Gastroesophageal sphincter (tissue), 4 donors: ENCODE measurements around the gene CACNG4. TPM values are rescaled to one million over a fixed set of nuclear protein-coding genes. Genes with fewer than 3 reads are reported as not detected.

Experiments
- ATAC-seq: fragments of 150-250 bp; one replicate; pipeline ENCODE4 v1.9.1; 2016; ENCODE audit warnings: mild to moderate bottlenecking, moderate library complexity
- H3K27ac ChIP-seq, 4 donors: fragments of 200-600 bp; sonication (generic) in 3 of 4; 1 replicate in 3 of 4; 2 replicates in 1 of 4; pipeline ENCODE4 v1.5.1; 2016 to 2019
- H3K27me3 ChIP-seq: fragments of 200-600 bp; sonication (generic); one replicate; pipeline ENCODE4 v1.5.1; 2019
- H3K36me3 ChIP-seq, 2 donors: fragments of 200-600 bp; sonication (generic); one replicate each; pipeline ENCODE4 v1.5.1; 2019; ENCODE audit warnings: control low read depth in 1 of 2
- H3K4me1 ChIP-seq, 3 donors: fragments of 200-600 bp; sonication (generic); 1 replicate in 2 of 3; 2 replicates in 1 of 3; pipeline ENCODE4 v1.5.1; 2016 to 2019; ENCODE audit warnings: control low read depth in 2 of 3
- H3K4me3 ChIP-seq, 2 donors: fragments of 200-600 bp; sonication (generic); one replicate each; pipeline ENCODE4 v1.5.1; 2019; ENCODE audit warnings: mild to moderate bottlenecking in 1 of 2, moderate library complexity in 1 of 2
- H3K9me3 ChIP-seq, 3 donors: fragments of 200-600 bp; sonication (generic); one replicate each; pipeline ENCODE4 v1.5.1; 2017 to 2019; ENCODE audit warnings: control low read depth in 2 of 3
- CTCF ChIP-seq, 4 experiments: fragments of 200-600 bp in 2 of 4; fragments of 450-650 bp in 2 of 4; sonication (generic) in 1 of 4; IDR thresholded peaks; one replicate each; pipeline ENCODE4 v1.5.1; 2017 to 2019; ENCODE audit warnings: antibody characterized with exemption in 4 of 4, mild to moderate bottlenecking in 2 of 4, moderate library complexity in 2 of 4
- EP300 ChIP-seq: sonication (generic); formaldehyde crosslinking; IDR thresholded peaks from one replicate; pipeline ENCODE4 v1.6.1; 2017; ENCODE audit warnings: antibody characterized with exemption, mild to moderate bottlenecking
- POLR2A ChIP-seq, 2 donors: fragments of 450-650 bp; IDR thresholded peaks; one replicate each; pipeline ENCODE4 v1.6.1; 2017; ENCODE audit warnings: antibody characterized with exemption in 2 of 2, mild to moderate bottlenecking in 2 of 2, moderate library complexity in 1 of 2
- POLR2AphosphoS5 ChIP-seq: sonication (generic); formaldehyde crosslinking; IDR thresholded peaks from one replicate; pipeline ENCODE4 v1.6.1; 2017; ENCODE audit warnings: antibody characterized with exemption
- WGBS, 2 donors: methylation state at CpG; one replicate each; pipeline ENCODE4 v1.1.5; 2018; ENCODE audit warnings: low coverage in 1 of 2; 5-methylcytosine and 5-hydroxymethylcytosine counted together
- total RNA-seq, 4 donors: library from RNA; depleted of rRNA; stranded (reverse); fragments of >200 nt; gene quantifications; one replicate each; pipeline ENCODE4 v1.1.0, GENCODE V29; 2016

Gene CACNG4
- total RNA-seq, 4 donors from 2014 or later, result 0.13 to 13.5 (median 2.1) TPM; not detected in 1

GRCh38 chr17:66994930-66995535 is 30.5 kb downstream of the CACNG4 start:
- no peak for ATAC-seq
- no peaks in the 10 kb centered on the region for H3K9me3 ChIP-seq
- H3K27me3 ChIP-seq, result peaks cover 2% of the 10 kb centered on the region
- no peak for TF ChIP-seq CTCF (IDR thresholded peaks at IDR 0.05)
- TF ChIP-seq EP300, result no peak
- no peak for TF ChIP-seq POLR2AphosphoS5
- no peak for TF ChIP-seq POLR2A (IDR thresholded peaks at IDR 0.05)
- no peaks in the 10 kb centered on the region for H3K36me3 ChIP-seq
- WGBS, 2 donors, result 68 to 88% methylated on average over 8 to 12 of the region's 12 CpGs
- no peaks in the 10 kb centered on the region for H3K4me1 ChIP-seq
- no peak overlapping the region for H3K4me3 ChIP-seq
- H3K27ac ChIP-seq, result no peak overlapping the region

DNA sequence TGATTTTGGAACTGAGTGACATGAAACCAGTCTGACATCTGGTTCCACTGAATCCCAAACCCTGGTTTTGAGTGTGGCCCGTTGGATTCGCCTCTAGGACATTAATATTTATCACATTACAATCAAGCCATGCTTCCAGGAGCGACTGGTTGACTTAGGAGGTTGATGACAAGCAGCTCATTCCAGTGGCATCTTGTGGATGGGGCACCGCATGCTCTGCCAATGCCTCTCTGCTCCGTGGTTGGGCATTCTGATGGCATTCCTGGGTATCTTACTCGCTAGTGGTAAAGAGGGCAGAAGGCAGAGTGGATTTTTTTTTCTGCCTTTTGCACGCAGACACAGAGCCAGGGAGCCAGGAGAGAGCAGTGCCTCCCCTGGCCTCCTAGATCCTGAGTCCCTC is 31.4 kb downstream of the CACNG4 start:
- no peak overlapping the region for H3K4me3 ChIP-seq
- TF ChIP-seq POLR2A (IDR thresholded peaks at IDR 0.05) (no peak), POLR2AphosphoS5 (no peak), CTCF (IDR thresholded peaks at IDR 0.05) (no peak), EP300 (no peak)
- no peaks in the 10 kb centered on the region for H3K4me1 ChIP-seq
- no peak overlapping the region for H3K27ac ChIP-seq
- no peaks in the 10 kb centered on the region for H3K27me3 ChIP-seq
- WGBS, 2 donors, result 81 to 100% methylated on average over 4 to 6 of the region's 7 CpGs
- H3K36me3 ChIP-seq, result no peaks in the 10 kb centered on the region
- H3K9me3 ChIP-seq, result no peaks in the 10 kb centered on the region
- no peak for ATAC-seq

- 95 to 100% methylated on average over 1 to 5 of the region's 5 CpGs for WGBS, 2 donors
Observed at GRCh38 chr17:66996926-66997325, 32.4 kb downstream of the CACNG4 start.

DNA sequence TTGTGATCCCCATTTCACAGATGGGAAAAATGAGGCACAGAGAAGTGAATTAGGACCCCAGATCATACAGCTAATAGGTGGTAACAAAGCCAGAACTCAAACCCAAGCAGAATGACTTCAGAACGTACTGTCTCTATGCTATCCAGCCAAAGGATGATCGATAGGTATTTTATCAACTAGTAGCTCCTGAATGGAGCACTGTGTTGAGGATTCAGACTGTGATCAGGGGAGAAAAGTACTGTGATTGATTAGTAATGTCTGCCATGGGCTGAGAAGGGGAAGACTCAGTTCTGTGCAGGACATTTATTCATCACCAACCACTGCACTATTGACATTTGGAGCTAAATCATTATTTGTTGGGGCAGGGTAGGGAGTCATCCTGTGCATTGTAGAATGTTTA is 38.7 kb downstream of the CACNG4 start:
- no peaks in the 10 kb centered on the region for H3K27me3 ChIP-seq
- H3K9me3 ChIP-seq, result peaks cover 0 to 15% (median 0%) of the 10 kb centered on the region in 3 donors
- no peak overlapping the region for H3K4me3 ChIP-seq
- WGBS, 2 donors, result 78 to 88% methylated on average over 2 of the region's 2 CpGs
- TF ChIP-seq EP300 (no peak), CTCF (IDR thresholded peaks at IDR 0.05) (no peak), POLR2AphosphoS5 (no peak), POLR2A (IDR thresholded peaks at IDR 0.05) (no peak)
- no peaks in the 10 kb centered on the region for H3K4me1 ChIP-seq
- no peak overlapping the region for H3K27ac ChIP-seq
- ATAC-seq, result no peak
- H3K36me3 ChIP-seq, result no peaks in the 10 kb centered on the region

More at GRCh38 chr17:66996926-66997325, 32.4 kb downstream of the CACNG4 start:
- no peaks in the 10 kb centered on the region for H3K4me1 ChIP-seq
- H3K27me3 ChIP-seq, result no peaks in the 10 kb centered on the region
- no peak overlapping the region for H3K4me3 ChIP-seq
- no peak overlapping the region for H3K27ac ChIP-seq
- no peak for TF ChIP-seq EP300
- no peak for TF ChIP-seq POLR2AphosphoS5
- no peak for TF ChIP-seq CTCF (IDR thresholded peaks at IDR 0.05)
- no peak for TF ChIP-seq POLR2A (IDR thresholded peaks at IDR 0.05)
- H3K36me3 ChIP-seq, result no peaks in the 10 kb centered on the region
- no peaks in the 10 kb centered on the region for H3K9me3 ChIP-seq
- ATAC-seq, result no peak

- 50 to 78% methylated on average over 5 to 8 of the region's 11 CpGs for WGBS, 2 donors
- Histone ChIP-seq H3K9me3 (peaks cover 0 to 20% (median 0%) of the 10 kb centered on the region in 3 donors), H3K27me3 (no peaks in the 10 kb centered on the region), H3K4me3 (no peak overlapping the region), H3K36me3 (no peaks in the 10 kb centered on the region), H3K4me1 (no peaks in the 10 kb centered on the region), H3K27ac (no peak overlapping the region)
- no peak for ATAC-seq
- TF ChIP-seq POLR2AphosphoS5, result no peak
- TF ChIP-seq CTCF (IDR thresholded peaks at IDR 0.05), result no peak
- TF ChIP-seq EP300, result no peak
- TF ChIP-seq POLR2A (IDR thresholded peaks at IDR 0.05), result no peak
Observed at GRCh38 chr17:67004181-67004580, 39.7 kb downstream of the CACNG4 start.
